Gastroesophageal sphincter (tissue), 2 donors: ENCODE data around the gene MAGEB17.
"Not testable (repeated sequence)": the region's sequence is repeated elsewhere in the genome, so short reads cannot be mapped to it uniquely, and the experiment has no call there.

Experiments
- EP300 ChIP-seq: sonication (generic); formaldehyde crosslinking; IDR thresholded peaks from one replicate; pipeline ENCODE4 v1.6.1; 2017; ENCODE audit warnings: antibody characterized with exemption, mild to moderate bottlenecking
- POLR2A ChIP-seq, 2 donors: fragments of 450-650 bp; IDR thresholded peaks; one replicate each; pipeline ENCODE4 v1.6.1; 2017; ENCODE audit warnings: antibody characterized with exemption in 2 of 2, mild to moderate bottlenecking in 2 of 2, moderate library complexity in 1 of 2

DNA sequence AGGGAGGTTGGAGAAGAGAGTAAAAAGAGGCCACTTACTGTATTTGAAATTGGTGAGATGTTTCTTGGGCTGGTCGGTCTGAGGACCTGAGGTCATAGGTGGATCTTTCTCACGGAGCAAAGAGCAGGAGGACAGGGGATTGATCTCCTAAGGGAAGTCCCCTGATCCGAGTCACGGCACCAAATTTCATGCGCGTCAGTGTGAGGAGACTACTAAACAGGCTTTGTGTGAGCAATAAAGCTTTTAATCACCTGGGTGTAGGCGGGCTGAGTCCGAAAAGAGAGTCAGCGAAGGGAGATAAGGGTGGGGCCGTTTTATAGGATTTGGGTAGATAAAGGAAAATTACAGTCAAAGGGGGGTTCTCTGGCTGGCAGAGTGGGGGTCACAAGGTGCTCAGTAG is 16.6 kb downstream of the MAGEB17 start:
- not testable (repeated sequence) for TF ChIP-seq POLR2A (IDR thresholded peaks at IDR 0.05); EP300
